ENCODE results near the gene MOB2.

MOB2 gene

DNA sequence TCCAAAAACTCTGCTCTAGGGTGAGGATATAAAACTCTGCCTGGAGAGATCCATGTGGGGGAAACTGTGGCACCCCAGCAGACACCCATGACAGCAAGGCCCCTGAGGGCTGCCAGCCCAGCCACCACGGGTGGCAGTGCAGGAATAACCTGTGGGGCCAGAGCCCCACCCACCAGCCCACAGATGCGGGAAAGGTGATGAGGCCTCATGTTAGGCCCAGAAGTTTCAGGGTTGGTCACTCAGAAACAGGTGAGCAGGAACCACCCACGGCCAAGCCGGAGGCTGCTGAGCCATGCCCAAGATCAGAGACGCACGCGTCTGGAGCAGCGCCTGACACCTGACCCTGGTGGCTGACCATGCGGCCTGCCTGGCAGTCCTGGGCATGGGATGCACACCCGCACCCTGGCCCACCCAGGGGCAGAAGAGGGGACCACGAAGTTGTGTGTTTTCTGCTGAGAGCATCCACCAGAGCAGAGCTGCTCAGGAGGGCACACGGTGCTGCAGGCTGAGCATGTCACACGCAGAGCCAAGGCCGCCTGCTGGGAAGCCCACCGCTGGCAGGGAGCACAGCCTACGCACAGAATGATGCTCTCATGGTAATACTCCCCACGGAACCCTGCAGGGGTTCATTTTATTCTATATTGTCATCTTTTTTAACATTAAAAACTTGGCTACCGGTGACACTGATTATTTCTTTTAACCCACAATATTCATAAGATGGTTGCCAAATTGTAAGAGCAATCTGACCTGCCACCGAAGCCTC, 44.3 kb upstream of the MOB2 start:
- H3K9ac ChIP-seq: peak overlapping the region in 1 of 11 experiments; percentile 4; a peak in 1 of 22 replicates
- H4K20me1 ChIP-seq: peaks cover 95 to 100% (median 99%) of the 10 kb centered on the region in 11 experiments
- H3K36me3 ChIP-seq: peaks cover 7 to 61% (median 37%) of the 10 kb centered on the region in 11 experiments; a peak in 18 of 22 replicates
- H3K4me2 ChIP-seq: no peak overlapping the region
- H3K4me1 ChIP-seq: peaks cover 0 to 34% (median 12%) of the 10 kb centered on the region in 10 experiments; a peak in 7 of 20 replicates
- no peaks in the 10 kb centered on the region for H3K27me3 ChIP-seq
- no peak overlapping the region for H3K27ac ChIP-seq
- H3K9me3 ChIP-seq (replicated peaks in 1 of 11): no peaks in the 10 kb centered on the region
- TF ChIP-seq Cebpa-rat (IDR thresholded peaks at IDR 0.05): no peak
- H3K4me3 ChIP-seq: no peak overlapping the region

DNA sequence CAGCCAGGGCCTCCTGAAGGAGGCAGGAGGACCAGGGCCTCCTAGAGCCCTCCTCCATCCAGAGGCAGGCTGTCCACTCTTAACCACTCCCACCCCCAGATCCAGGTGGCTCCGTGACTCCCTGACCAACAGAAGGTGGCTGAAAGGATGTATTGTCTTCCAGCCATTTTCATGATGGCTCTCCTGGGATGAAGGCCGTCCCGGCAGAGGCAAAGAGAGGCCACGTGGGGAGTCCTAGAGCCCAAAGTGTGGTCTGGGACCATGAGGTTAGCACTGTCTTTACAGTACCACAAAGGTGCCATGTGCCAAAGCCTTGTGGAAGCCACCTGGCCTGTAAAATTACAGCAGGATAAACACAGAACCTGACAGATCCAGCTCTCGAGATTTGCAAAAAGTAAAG, 43.2 kb upstream of the MOB2 start:
- no peak overlapping the region for H3K9ac ChIP-seq
- H4K20me1 ChIP-seq: peaks cover 95 to 100% (median 99%) of the 10 kb centered on the region in 11 experiments
- H3K36me3 ChIP-seq: peaks cover 0 to 60% (median 27%) of the 10 kb centered on the region in 11 experiments; a peak in 16 of 22 replicates
- H3K4me2 ChIP-seq: no peak overlapping the region
- no peak overlapping the region for H3K4me3 ChIP-seq
- H3K27ac ChIP-seq: no peak overlapping the region
- no peaks in the 10 kb centered on the region for H3K9me3 ChIP-seq (replicated peaks in 1 of 11)
- H3K27me3 ChIP-seq: no peaks in the 10 kb centered on the region
- no peak for TF ChIP-seq Cebpa-rat (IDR thresholded peaks at IDR 0.05)
- peaks cover 0 to 37% (median 18%) of the 10 kb centered on the region in 10 experiments; a peak in 11 of 20 replicates for H3K4me1 ChIP-seq

- no peak overlapping the region for H3K27ac ChIP-seq
- peaks cover 0 to 56% (median 22%) of the 10 kb centered on the region in 11 experiments; a peak in 16 of 22 replicates for H3K36me3 ChIP-seq
- no peak overlapping the region for H3K9ac ChIP-seq
- H4K20me1 ChIP-seq: peaks cover 95 to 100% (median 99%) of the 10 kb centered on the region in 11 experiments
- no peak for TF ChIP-seq Cebpa-rat (IDR thresholded peaks at IDR 0.05)
- no peaks in the 10 kb centered on the region for H3K27me3 ChIP-seq
- no peak overlapping the region for H3K4me3 ChIP-seq
- H3K4me1 ChIP-seq: peaks cover 0 to 42% (median 23%) of the 10 kb centered on the region in 10 experiments; a peak in 15 of 20 replicates
- no peaks in the 10 kb centered on the region for H3K9me3 ChIP-seq (replicated peaks in 1 of 11)
- no peak overlapping the region for H3K4me2 ChIP-seq
Measured at GRCh38 chr11:1529286-1529685, 42.7 kb upstream of the MOB2 start.

GRCh38 chr11:1528710-1529109, 42.1 kb upstream of the MOB2 start:
- Histone ChIP-seq H3K9me3 (replicated peaks in 1 of 11) (no peaks in the 10 kb centered on the region), H3K27me3 (no peaks in the 10 kb centered on the region), H3K4me2 (no peak overlapping the region), H3K4me1 (peaks cover 6 to 48% (median 29%) of the 10 kb centered on the region in 10 experiments; a peak in 18 of 20 replicates), H3K36me3 (peaks cover 0 to 51% (median 19%) of the 10 kb centered on the region in 11 experiments; a peak in 14 of 22 replicates), H4K20me1 (peaks cover 97 to 100% (median 100%) of the 10 kb centered on the region in 11 experiments), H3K9ac (no peak overlapping the region), H3K27ac (no peak overlapping the region), H3K4me3 (no peak overlapping the region)
- no peak for TF ChIP-seq Cebpa-rat (IDR thresholded peaks at IDR 0.05)

DNA sequence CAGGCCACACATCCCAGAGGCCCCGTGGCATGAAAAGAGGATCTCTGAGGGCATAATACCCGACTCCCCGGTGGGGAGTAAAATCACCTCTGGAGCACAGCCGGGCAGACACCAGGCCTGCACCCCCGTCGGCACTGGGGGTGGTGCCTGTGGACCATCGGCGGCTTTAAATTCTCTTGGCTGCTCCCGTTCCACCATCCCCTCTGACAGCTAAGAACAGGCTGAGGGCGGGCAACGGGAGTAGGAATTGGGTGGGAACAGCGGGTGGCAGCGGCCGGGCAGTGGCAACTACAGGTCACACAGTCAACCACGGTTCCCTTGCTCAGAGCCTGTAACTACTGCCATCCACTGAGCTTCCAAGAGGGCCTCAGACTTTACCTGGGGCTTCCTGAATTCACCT, 40.2 kb upstream of the MOB2 start:
- Histone ChIP-seq H3K36me3 (peaks cover 0 to 32% (median 2%) of the 10 kb centered on the region in 11 experiments; a peak in 10 of 22 replicates), H3K4me3 (no peak overlapping the region), H3K4me1 (peaks cover 25 to 67% (median 45%) of the 10 kb centered on the region in 10 experiments), H3K4me2 (peak overlapping the region in 3 of 11 experiments; percentile 5 to 24 (median 10); a peak in 4 of 22 replicates), H4K20me1 (peaks cover 97 to 100% (median 100%) of the 10 kb centered on the region in 11 experiments), H3K27ac (no peak overlapping the region), H3K9ac (peak overlapping the region in 2 of 11 experiments; percentile 14 to 35; a peak in 1 of 22 replicates), H3K27me3 (no peaks in the 10 kb centered on the region; a peak in 2 of 22 replicates), H3K9me3 (replicated peaks in 1 of 11) (no peaks in the 10 kb centered on the region)
- TF ChIP-seq Cebpa-rat (IDR thresholded peaks at IDR 0.05): no peak

DNA sequence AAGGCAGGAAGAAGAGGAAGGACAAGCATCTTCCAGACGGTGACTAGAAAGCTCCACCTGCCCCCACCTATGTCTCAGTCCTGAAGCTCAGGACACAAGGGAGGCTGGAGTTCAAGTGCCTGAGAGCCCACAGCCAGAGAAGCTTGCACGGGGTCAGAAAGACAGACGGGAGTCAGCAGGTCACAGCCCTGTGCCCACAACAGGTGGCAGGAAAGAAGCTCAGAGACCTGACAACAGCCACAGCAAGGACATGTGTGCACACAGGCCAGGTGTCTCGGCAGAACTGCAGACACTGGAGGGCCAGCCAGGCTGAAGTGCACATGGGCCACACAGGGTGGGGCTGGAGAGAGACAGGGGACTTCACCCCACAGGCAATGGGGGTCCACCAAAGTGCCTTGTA, 37.2 kb upstream of the MOB2 start:
- H3K27me3 ChIP-seq: peaks cover 0 to 4% (median 0%) of the 10 kb centered on the region in 11 experiments; a peak in 2 of 22 replicates
- H3K9me3 ChIP-seq (replicated peaks in 1 of 11): no peaks in the 10 kb centered on the region
- no peak overlapping the region; a peak in 1 of 20 replicates for H3K4me3 ChIP-seq
- TF ChIP-seq Cebpa-rat (IDR thresholded peaks at IDR 0.05): no peak
- H4K20me1 ChIP-seq: peaks cover 97 to 100% (median 100%) of the 10 kb centered on the region in 11 experiments
- H3K27ac ChIP-seq: peak overlapping the region in 3 of 11 experiments; percentile 14 to 27 (median 23); a peak in 2 of 22 replicates
- peaks cover 48 to 83% (median 73%) of the 10 kb centered on the region in 10 experiments for H3K4me1 ChIP-seq
- H3K4me2 ChIP-seq: peak overlapping the region; percentile 58 to 94 (median 83); a peak in 19 of 22 replicates
- H3K36me3 ChIP-seq: peaks cover 0 to 17% (median 0%) of the 10 kb centered on the region in 11 experiments; a peak in 3 of 22 replicates
- peak overlapping the region in 4 of 11 experiments; percentile 31 to 54 (median 42); a peak in 5 of 22 replicates for H3K9ac ChIP-seq

DNA sequence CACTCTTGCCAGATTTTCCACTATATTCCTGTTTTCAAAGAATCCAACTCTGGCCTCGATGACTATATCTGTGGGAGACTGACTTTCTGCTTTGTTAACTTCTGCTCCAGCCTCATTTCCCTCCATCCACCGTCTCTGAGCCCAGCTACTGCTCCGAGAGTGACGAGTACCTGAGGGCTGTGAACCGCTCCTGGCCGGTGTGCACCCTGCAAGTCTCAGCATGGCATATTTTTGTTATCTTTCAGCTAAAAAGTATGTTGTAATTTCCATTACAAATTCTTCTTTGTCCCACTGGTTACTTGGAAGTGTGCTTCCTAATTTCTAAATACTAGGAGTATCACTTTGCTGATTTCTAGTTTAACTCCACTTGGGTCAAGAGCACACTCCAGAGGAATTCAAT, 36.5 kb upstream of the MOB2 start:
- H3K4me3 ChIP-seq: no peak overlapping the region; a peak in 1 of 20 replicates
- no peak for TF ChIP-seq Cebpa-rat (IDR thresholded peaks at IDR 0.05)
- H3K4me1 ChIP-seq: peaks cover 49 to 90% (median 80%) of the 10 kb centered on the region in 10 experiments
- H3K9me3 ChIP-seq (replicated peaks in 1 of 11): no peaks in the 10 kb centered on the region
- H3K4me2 ChIP-seq: peak overlapping the region; percentile 58 to 94 (median 83); a peak in 21 of 22 replicates
- peak overlapping the region in 3 of 11 experiments; percentile 44 to 70 (median 54); a peak in 5 of 22 replicates for H3K9ac ChIP-seq
- H3K27me3 ChIP-seq: peaks cover 0 to 4% (median 0%) of the 10 kb centered on the region in 11 experiments; a peak in 2 of 22 replicates
- H4K20me1 ChIP-seq: peaks cover 97 to 100% (median 100%) of the 10 kb centered on the region in 11 experiments
- H3K36me3 ChIP-seq: peaks cover 0 to 17% (median 0%) of the 10 kb centered on the region in 11 experiments; a peak in 2 of 22 replicates
- H3K27ac ChIP-seq: peak overlapping the region in 2 of 11 experiments; percentile 23 to 27; a peak in 1 of 22 replicates

DNA sequence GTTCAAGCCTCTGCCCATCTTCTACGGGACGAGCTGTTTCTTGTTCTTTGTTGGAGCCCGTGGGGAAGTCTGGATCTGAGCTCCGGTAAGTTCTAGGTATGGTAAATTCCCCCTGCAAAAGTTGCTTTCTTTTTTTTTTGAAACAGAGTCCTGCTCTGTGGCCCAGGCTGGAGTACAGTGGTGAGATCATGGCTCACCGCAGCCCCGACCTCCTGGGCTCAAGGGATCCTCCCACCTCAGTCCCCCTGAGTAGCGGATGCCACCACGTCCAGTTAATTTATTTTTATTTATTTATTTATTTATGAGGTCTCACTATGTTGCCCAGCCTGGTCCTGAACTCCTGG, 35.5 kb upstream of the MOB2 start:
- peaks cover 100% of the 10 kb centered on the region in 11 experiments for H4K20me1 ChIP-seq
- TF ChIP-seq Cebpa-rat (IDR thresholded peaks at IDR 0.05): no peak
- peaks cover 54 to 99% (median 89%) of the 10 kb centered on the region in 10 experiments for H3K4me1 ChIP-seq
- peak overlapping the region in 9 of 11 experiments; percentile 3 to 70 (median 28); a peak in 10 of 22 replicates for H3K9ac ChIP-seq
- peak overlapping the region in 5 of 11 experiments; percentile 37 to 77 (median 72); a peak in 10 of 22 replicates for H3K27ac ChIP-seq
- H3K27me3 ChIP-seq: peaks cover 0 to 4% (median 0%) of the 10 kb centered on the region in 11 experiments; a peak in 2 of 22 replicates
- H3K4me2 ChIP-seq: peak overlapping the region; percentile 73 to 94 (median 84)
- peaks cover 0 to 17% (median 0%) of the 10 kb centered on the region in 11 experiments; a peak in 2 of 22 replicates for H3K36me3 ChIP-seq
- peak overlapping the region in 4 of 10 experiments; percentile 6 to 41 (median 25); a peak in 7 of 20 replicates for H3K4me3 ChIP-seq
- H3K9me3 ChIP-seq (replicated peaks in 1 of 11): no peaks in the 10 kb centered on the region

Measured in BLaER1 treated with 17β-estradiol and CSF1 and Interleukin-3, amounts not matched to agents 10 nM and 100 nM (cell line).